B cell (primary cell): Measurements from ENCODE around the gene PRKACA. TPM values are rescaled to one million over a fixed set of nuclear protein-coding genes. Genes with fewer than 3 reads are reported as not detected.

Source experiments
- ATAC-seq: fragments of 200-7000 bp; cut with Tn5 transposase; one replicate; pipeline ENCODE4 v1.10.0; 2021; ENCODE audit warnings: low read depth, mild to moderate bottlenecking, moderate number of reproducible peaks, moderate library complexity
- CTCF ChIA-PET: fragments of 350-600 bp; sonication (Branson Sonifier 250); formaldehyde crosslinking; loops from one replicate; lab custom pipeline; 2021; ENCODE audit warnings: antibody characterized with exemption, inconsistent platforms; lab: Charles Lee
- POLR2A ChIA-PET: fragments of 350-600 bp; sonication (Branson Sonifier 250); formaldehyde crosslinking; loops from one replicate; lab custom pipeline; 2021; ENCODE audit warnings: antibody characterized with exemption; lab: Charles Lee
- DNase-seq: peaks from one replicate; pipeline ENCODE4 v3.0.0; 2013
- H2AFZ ChIP-seq: 2 replicates; pipeline ENCODE4 v1.6.1; 2012; ENCODE audit warnings: mild to moderate bottlenecking, low read depth, low read length; ENCODE audit not compliant: insufficient read depth, poor library complexity, severe bottlenecking
- H3K27ac ChIP-seq, 2 donors: 1 replicate in 1 of 2; 2 replicates in 1 of 2; pipeline ENCODE4 v1.5.1; 2012 to 2013; ENCODE audit warnings: low read length in 2 of 2, mild to moderate bottlenecking in 2 of 2, moderate library complexity in 1 of 2
- H3K27me3 ChIP-seq, 4 experiments: fragments of 200-600 bp in 1 of 4; sonication (generic) in 1 of 4; replicated peaks in 1 of 4; 1 replicate in 2 of 4; 2 replicates in 2 of 4; pipeline versions ENCODE4 v1.6.1 to v1.7.0; 2013 to 2016; ENCODE audit warnings: low read length in 3 of 4, mild to moderate bottlenecking in 2 of 4, mixed read lengths in 1 of 4, moderate library complexity in 1 of 4; ENCODE audit not compliant: insufficient read depth in 4 of 4, control insufficient read depth in 3 of 4; ENCODE audit errors: control extremely low read depth in 1 of 4
- H3K36me3 ChIP-seq, 2 experiments: replicated peaks in 1 of 2; 1 replicate in 1 of 2; 2 replicates in 1 of 2; pipeline versions ENCODE4 v1.6.1 to v1.7.1; 2013; ENCODE audit warnings: low read length in 1 of 2; ENCODE audit not compliant: insufficient read depth in 2 of 2, control insufficient read depth in 1 of 2; ENCODE audit errors: control extremely low read depth in 1 of 2, extremely low read depth in 1 of 2
- H3K4me1 ChIP-seq, 2 donors: fragments of 200-600 bp in 1 of 2; sonication (generic) in 1 of 2; 1 replicate in 1 of 2; 2 replicates in 1 of 2; pipeline versions ENCODE4 v1.5.1 to v1.6.1; 2013 to 2017; ENCODE audit warnings: low read length in 2 of 2; ENCODE audit not compliant: control insufficient read depth in 2 of 2, insufficient read depth in 2 of 2
- H3K4me2 ChIP-seq: replicated peaks from 2 replicates; pipeline ENCODE3; 2012; ENCODE audit warnings: mild to moderate bottlenecking, low read depth, low read length; ENCODE audit not compliant: poor library complexity, severe bottlenecking
- H3K4me3 ChIP-seq, 5 experiments: fragments of 200-600 bp in 1 of 5; sonication (generic) in 1 of 5; 1 replicate in 3 of 5; 2 replicates in 2 of 5; pipeline versions ENCODE4 v1.5.1 to v1.7.0; 2011 to 2016; ENCODE audit warnings: low read length in 4 of 5, mild to moderate bottlenecking in 4 of 5, low read depth in 2 of 5, control low read depth in 1 of 5, moderate library complexity in 1 of 5; ENCODE audit not compliant: insufficient read depth in 1 of 5; ENCODE audit errors: control extremely low read depth in 1 of 5, extremely low read depth in 1 of 5
- H3K79me2 ChIP-seq: fragments of 200-600 bp; sonication (generic); one replicate; pipeline ENCODE4 v1.6.0; 2016; ENCODE audit warnings: low read length; ENCODE audit not compliant: control insufficient read depth, insufficient read depth
- H3K9ac ChIP-seq: fragments of 200-600 bp; sonication (generic); 2 replicates; pipeline ENCODE4 v1.6.1; 2017; ENCODE audit warnings: mild to moderate bottlenecking, low read length, moderate library complexity
- H3K9me3 ChIP-seq, 3 donors: one replicate each; pipeline versions ENCODE4 v1.6.1 to v1.7.1; 2013; ENCODE audit warnings: low read length in 2 of 3; ENCODE audit not compliant: control insufficient read depth in 2 of 3, insufficient read depth in 1 of 3; ENCODE audit errors: control extremely low read depth in 1 of 3
- H4K20me1 ChIP-seq: 2 replicates; pipeline ENCODE4 v1.6.0; 2012; ENCODE audit warnings: mild to moderate bottlenecking, low read length; ENCODE audit not compliant: insufficient read depth, control insufficient read depth, poor library complexity, severe bottlenecking
- H3K27ac Mint-ChIP-seq: one replicate; pipeline ENCODE4 v1.8.0; 2021; ENCODE audit warnings: mixed read lengths
- H3K27me3 Mint-ChIP-seq: one replicate; pipeline ENCODE4 v1.8.0; 2021; ENCODE audit warnings: mixed read lengths
- H3K4me1 Mint-ChIP-seq: one replicate; pipeline ENCODE4 v1.8.0; 2021; ENCODE audit warnings: mixed read lengths
- H3K4me3 Mint-ChIP-seq: one replicate; pipeline ENCODE4 v1.8.0; 2021; ENCODE audit warnings: mixed read lengths
- H3K9me3 Mint-ChIP-seq: one replicate; pipeline ENCODE4 v1.8.0; 2022; ENCODE audit warnings: mixed read lengths; ENCODE audit not compliant: insufficient read depth
- EZH2 ChIP-seq: IDR thresholded peaks from 2 replicates; pipeline ENCODE4 v1.6.1; 2012; ENCODE audit warnings: borderline replicate concordance, low read depth, mild to moderate bottlenecking, moderate library complexity, low read length; ENCODE audit not compliant: insufficient read depth, poor library complexity, severe bottlenecking
- WGBS: methylation state at CpG from one replicate; pipeline ENCODE4 v1.1.5; 2013; ENCODE audit warnings: missing lambda C conversion rate; ENCODE audit not compliant: insufficient coverage; 5-methylcytosine and 5-hydroxymethylcytosine counted together
- intact Hi-C: fragments of 100-400 bp; cut with micrococcal nuclease; formaldehyde crosslinking; loops from one replicate; pipeline ENCODE4 v1.10.0; 2022
- polyA plus RNA-seq: library from polyadenylated mRNA; depleted of rRNA; stranded (reverse); fragments of >200 nt; gene quantifications from 2 replicates; pipeline ENCODE4 v1.2.3, GENCODE V29; 2012
- total RNA-seq, 2 donors: library from RNA; stranded (reverse); fragments of 120-200 nt in 1 of 2; gene quantifications; 1 replicate in 1 of 2; 2 replicates in 1 of 2; pipeline versions ENCODE4 v1.2.3 to v1.2.4, GENCODE V29; 2013 to 2022
- TF ChIP-seq, protein P1 (sequence below): fragments of 200-600 bp; IDR thresholded peaks from one replicate; pipeline ENCODE4 v1.8.0; 2022; ENCODE audit warnings: antibody characterized with exemption, mild to moderate bottlenecking

Gene PRKACA
- total and polyA plus RNA-seq, 2 donors (not counting 1 experiment from before 2014, with no cell fraction given): 36.8 to 43.0 TPM

DNA sequence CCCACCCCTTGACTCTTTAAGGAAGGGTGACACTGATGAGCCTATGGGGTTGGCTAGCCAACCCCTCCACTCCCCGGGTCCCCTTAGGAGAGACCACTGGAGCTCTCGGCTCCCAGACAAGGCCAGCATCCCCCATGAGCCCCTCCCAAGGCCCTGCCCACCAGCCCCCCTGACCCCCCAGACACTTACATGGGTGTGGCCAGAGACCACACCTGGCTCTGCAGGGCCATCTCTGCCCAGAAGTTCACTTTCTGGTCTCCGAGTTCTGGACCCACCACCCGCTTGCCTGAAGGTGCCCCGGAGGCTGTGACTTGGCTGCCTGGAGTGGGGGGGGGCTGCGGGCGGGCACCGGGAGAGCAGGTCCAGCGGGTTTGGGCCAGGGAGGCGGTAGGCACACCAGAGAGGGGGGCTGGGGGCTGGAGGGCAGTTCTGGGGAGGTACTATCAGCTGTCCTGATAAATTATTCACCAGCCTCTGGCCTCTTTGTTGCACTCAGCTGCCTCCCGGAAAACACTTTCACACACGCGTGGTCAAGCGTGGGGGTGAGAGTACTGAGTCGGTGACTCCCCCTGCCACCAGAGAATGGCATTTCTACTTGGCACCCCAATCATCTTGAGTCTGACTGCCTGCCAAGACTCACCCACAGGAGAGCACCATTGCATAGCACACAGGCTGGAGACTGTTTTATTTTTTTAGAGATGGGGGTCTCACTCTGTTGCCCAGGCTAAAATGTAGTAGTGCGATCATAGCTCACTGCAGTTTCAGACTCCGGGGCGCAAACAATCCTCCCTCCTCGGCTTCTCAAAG, 55.6 kb downstream of the PRKACA start, which contains the start of gene PALM3:
TSS of gene PALM3 (minus strand) at position 326 of the 807 bp plus-strand sequence. CDS start at position 230, 96 bp downstream.
- H3K27ac Mint-ChIP-seq: no peak within 1 kb of the TSS
- Histone ChIP-seq H3K4me1 (peaks cover 18 to 20% of the 10 kb centered on the region in 2 donors), H3K9me3 (peaks cover 0 to 11% (median 0%) of the 10 kb centered on the region in 3 donors), H3K36me3 (no peaks in the 10 kb centered on the region), H3K27me3 (peaks cover 0 to 46% (median 24%) of the 10 kb centered on the region in 4 experiments), H3K9ac (no peak within 1 kb of the TSS), H3K79me2 (no peaks in the 10 kb centered on the region), H2AFZ (no peak within 1 kb of the TSS), H3K4me2 (no peak within 1 kb of the TSS), H3K4me3 (no peak within 1 kb of the TSS), H3K27ac (no peak within 1 kb of the TSS), H4K20me1 (no peaks in the 10 kb centered on the region)
- ATAC-seq (no peak), DNase-seq (no peak)
- CTCF ChIA-PET: interaction anchor here (3.4 kb wide), 1 partner anchor 13 kb away, joined by 21 read pairs; no protein-coding TSS in a partner anchor
- POLR2A ChIA-PET: no interaction called here
- WGBS: 85% methylated on average over 13 of the region's 19 CpGs
- no peaks in the 10 kb centered on the region for H3K9me3 Mint-ChIP-seq
- H3K27me3 Mint-ChIP-seq: peaks cover 36% of the 10 kb centered on the region
- no peak within 1 kb of the TSS for H3K4me3 Mint-ChIP-seq
- TF ChIP-seq, protein P1, sequence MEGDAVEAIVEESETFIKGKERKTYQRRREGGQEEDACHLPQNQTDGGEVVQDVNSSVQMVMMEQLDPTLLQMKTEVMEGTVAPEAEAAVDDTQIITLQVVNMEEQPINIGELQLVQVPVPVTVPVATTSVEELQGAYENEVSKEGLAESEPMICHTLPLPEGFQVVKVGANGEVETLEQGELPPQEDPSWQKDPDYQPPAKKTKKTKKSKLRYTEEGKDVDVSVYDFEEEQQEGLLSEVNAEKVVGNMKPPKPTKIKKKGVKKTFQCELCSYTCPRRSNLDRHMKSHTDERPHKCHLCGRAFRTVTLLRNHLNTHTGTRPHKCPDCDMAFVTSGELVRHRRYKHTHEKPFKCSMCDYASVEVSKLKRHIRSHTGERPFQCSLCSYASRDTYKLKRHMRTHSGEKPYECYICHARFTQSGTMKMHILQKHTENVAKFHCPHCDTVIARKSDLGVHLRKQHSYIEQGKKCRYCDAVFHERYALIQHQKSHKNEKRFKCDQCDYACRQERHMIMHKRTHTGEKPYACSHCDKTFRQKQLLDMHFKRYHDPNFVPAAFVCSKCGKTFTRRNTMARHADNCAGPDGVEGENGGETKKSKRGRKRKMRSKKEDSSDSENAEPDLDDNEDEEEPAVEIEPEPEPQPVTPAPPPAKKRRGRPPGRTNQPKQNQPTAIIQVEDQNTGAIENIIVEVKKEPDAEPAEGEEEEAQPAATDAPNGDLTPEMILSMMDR: no peak
- no peak for TF ChIP-seq EZH2
- intact Hi-C loops: no loop called here
- peaks cover 15% of the 10 kb centered on the region for H3K4me1 Mint-ChIP-seq
